ENCODE results near the gene TMEM123.

TMEM123 gene

DNA sequence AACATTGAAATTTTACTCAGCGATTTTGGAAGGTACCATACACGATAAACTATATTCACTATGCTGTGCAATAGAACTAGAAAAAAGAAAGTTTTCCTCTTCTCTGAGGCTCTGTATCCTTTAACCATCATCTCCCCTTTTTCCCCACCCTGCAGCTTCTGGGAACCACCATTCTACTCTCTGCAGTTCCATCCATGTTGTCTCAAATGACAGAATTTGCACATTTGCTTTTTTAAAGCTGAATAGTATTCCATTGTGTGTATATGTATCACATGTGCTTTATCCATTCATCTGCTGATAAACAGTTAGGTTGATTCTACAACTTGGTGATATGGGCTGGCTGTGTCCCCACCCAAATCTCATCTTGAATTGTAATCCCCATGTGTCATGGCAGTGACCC is 21.2 kb downstream of the TMEM123 start:
- H3K4me2 ChIP-seq (ENCODE audit: insufficient read depth, low read length), result no peak overlapping the region
- peaks cover 71% of the 10 kb centered on the region for H3K79me2 ChIP-seq (ENCODE audit: insufficient read depth, low read length)

GRCh38 chr11:102430158-102430836 is 22.3 kb downstream of the TMEM123 start:
- no peaks in the 10 kb centered on the region for H3K27me3 ChIP-seq (ENCODE audit: insufficient read depth, low read length, poor library complexity)
- TF ChIP-seq EZH2 (IDR thresholded peaks at IDR 0.05; ENCODE audit: borderline replicate concordance, low read depth, low read length, severe bottlenecking) (no peak), CTCF (IDR thresholded peaks at IDR 0.05; ENCODE audit: borderline replicate concordance, extremely low read depth, low read length, poor library complexity, severe bottlenecking) (no peak)
- H3K9me3 ChIP-seq (ENCODE audit: insufficient read depth, low read length, severe bottlenecking), result peaks cover 9% of the 10 kb centered on the region
- H3K79me2 ChIP-seq (ENCODE audit: insufficient read depth, low read length), result peaks cover 81% of the 10 kb centered on the region
- H3K4me3 ChIP-seq (ENCODE audit: low read depth in 1 of 2, low read length in 2 of 2), result no peak overlapping the region
- no peaks in the 10 kb centered on the region for H3K4me1 ChIP-seq (ENCODE audit: insufficient read depth, low read length)
- no peak for DNase-seq
- no peak overlapping the region for H2AFZ ChIP-seq (ENCODE audit: low read depth, low read length)
- peak; percentile 53 for ATAC-seq (ENCODE audit: insufficient read depth, low read depth)
- no peak overlapping the region for H3K4me2 ChIP-seq (ENCODE audit: insufficient read depth, low read length)
- peaks cover 34% of the 10 kb centered on the region; the same call in 1 of the 2 replicates for H4K20me1 ChIP-seq (ENCODE audit: insufficient read depth, low read length)
- H3K9ac ChIP-seq (ENCODE audit: low read depth, low read length), result no peak overlapping the region
- peaks cover 51% of the 10 kb centered on the region for H3K36me3 ChIP-seq (ENCODE audit: insufficient read depth, low read length)
- H3K27ac ChIP-seq (ENCODE audit: low read length), result peak overlapping the region; percentile 7; the same call in 1 of the 2 replicates

More for the DNA sequence above, 21.2 kb downstream of the TMEM123 start:
- no peaks in the 10 kb centered on the region for H3K4me1 ChIP-seq (ENCODE audit: insufficient read depth, low read length)
- no peak overlapping the region for H2AFZ ChIP-seq (ENCODE audit: low read depth, low read length)
- DNase-seq, result no peak
- H3K9ac ChIP-seq (ENCODE audit: low read depth, low read length), result no peak overlapping the region
- no peak overlapping the region for H3K4me3 ChIP-seq (ENCODE audit: low read depth in 1 of 2, low read length in 2 of 2)
- peaks cover 53% of the 10 kb centered on the region for H3K36me3 ChIP-seq (ENCODE audit: insufficient read depth, low read length)
- peaks cover 29% of the 10 kb centered on the region; the same call in 1 of the 2 replicates for H4K20me1 ChIP-seq (ENCODE audit: insufficient read depth, low read length)
- ATAC-seq (ENCODE audit: insufficient read depth, low read depth), result no peak
- no peak overlapping the region for H3K27ac ChIP-seq (ENCODE audit: low read length)
- TF ChIP-seq EZH2 (IDR thresholded peaks at IDR 0.05; ENCODE audit: borderline replicate concordance, low read depth, low read length, severe bottlenecking) (no peak), CTCF (IDR thresholded peaks at IDR 0.05; ENCODE audit: borderline replicate concordance, extremely low read depth, low read length, poor library complexity, severe bottlenecking) (no peak)
- peaks cover 10% of the 10 kb centered on the region for H3K9me3 ChIP-seq (ENCODE audit: insufficient read depth, low read length, severe bottlenecking)
- no peaks in the 10 kb centered on the region for H3K27me3 ChIP-seq (ENCODE audit: insufficient read depth, low read length, poor library complexity)

DNA sequence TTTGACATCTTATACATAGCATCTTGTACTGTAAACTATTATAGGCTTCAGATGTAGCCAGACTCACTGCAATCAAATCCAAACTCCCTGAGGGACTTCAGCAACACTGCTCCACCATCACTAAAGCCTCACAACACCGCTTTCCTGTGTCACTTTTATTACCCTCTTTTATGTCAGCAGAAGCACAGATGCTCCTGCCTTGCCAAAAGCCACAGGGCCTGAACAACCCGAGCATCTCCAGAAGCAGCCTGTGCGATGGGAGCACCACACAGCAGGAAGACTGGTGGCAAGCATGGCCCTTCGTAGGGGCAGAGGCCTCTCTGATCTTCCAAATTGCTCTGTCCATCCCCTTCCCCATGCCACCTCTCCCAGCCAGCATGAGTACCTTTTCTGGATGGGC is 22.9 kb downstream of the TMEM123 start:
- no peak overlapping the region for H3K9ac ChIP-seq (ENCODE audit: low read depth, low read length)
- peak overlapping the region; percentile 7; the same call in 1 of the 2 replicates for H3K27ac ChIP-seq (ENCODE audit: low read length)

More for the DNA sequence above, 22.9 kb downstream of the TMEM123 start:
- Histone ChIP-seq H2AFZ (ENCODE audit: low read depth, low read length) (no peak overlapping the region), H3K27me3 (ENCODE audit: insufficient read depth, low read length, poor library complexity) (no peaks in the 10 kb centered on the region), H3K4me3 (ENCODE audit: low read depth in 1 of 2, low read length in 2 of 2) (no peak overlapping the region), H3K4me2 (ENCODE audit: insufficient read depth, low read length) (no peak overlapping the region), H3K9me3 (ENCODE audit: insufficient read depth, low read length, severe bottlenecking) (peaks cover 9% of the 10 kb centered on the region), H3K36me3 (ENCODE audit: insufficient read depth, low read length) (peaks cover 51% of the 10 kb centered on the region), H4K20me1 (ENCODE audit: insufficient read depth, low read length) (peaks cover 39% of the 10 kb centered on the region; the same call in 1 of the 2 replicates), H3K79me2 (ENCODE audit: insufficient read depth, low read length) (peaks cover 82% of the 10 kb centered on the region), H3K4me1 (ENCODE audit: insufficient read depth, low read length) (no peaks in the 10 kb centered on the region)
- no peak for TF ChIP-seq EZH2 (IDR thresholded peaks at IDR 0.05; ENCODE audit: borderline replicate concordance, low read depth, low read length, severe bottlenecking)
- TF ChIP-seq CTCF (IDR thresholded peaks at IDR 0.05; ENCODE audit: borderline replicate concordance, extremely low read depth, low read length, poor library complexity, severe bottlenecking), result no peak
- DNase-seq (no peak), ATAC-seq (ENCODE audit: insufficient read depth, low read depth) (peak; percentile 59)

Data from DND-41 (cell line).